ENCODE measurements around the gene RNF141. TPM values are rescaled to one million over a fixed set of nuclear protein-coding genes. Genes with fewer than 3 reads are reported as not detected.
A peak's percentile ranks its signal among the peaks of the same experiment; 100 is the strongest.

RNF141 gene
- total RNA-seq: 10 to 100 TPM; 19.0 to 44.3 (median 21.9) TPM

DNA sequence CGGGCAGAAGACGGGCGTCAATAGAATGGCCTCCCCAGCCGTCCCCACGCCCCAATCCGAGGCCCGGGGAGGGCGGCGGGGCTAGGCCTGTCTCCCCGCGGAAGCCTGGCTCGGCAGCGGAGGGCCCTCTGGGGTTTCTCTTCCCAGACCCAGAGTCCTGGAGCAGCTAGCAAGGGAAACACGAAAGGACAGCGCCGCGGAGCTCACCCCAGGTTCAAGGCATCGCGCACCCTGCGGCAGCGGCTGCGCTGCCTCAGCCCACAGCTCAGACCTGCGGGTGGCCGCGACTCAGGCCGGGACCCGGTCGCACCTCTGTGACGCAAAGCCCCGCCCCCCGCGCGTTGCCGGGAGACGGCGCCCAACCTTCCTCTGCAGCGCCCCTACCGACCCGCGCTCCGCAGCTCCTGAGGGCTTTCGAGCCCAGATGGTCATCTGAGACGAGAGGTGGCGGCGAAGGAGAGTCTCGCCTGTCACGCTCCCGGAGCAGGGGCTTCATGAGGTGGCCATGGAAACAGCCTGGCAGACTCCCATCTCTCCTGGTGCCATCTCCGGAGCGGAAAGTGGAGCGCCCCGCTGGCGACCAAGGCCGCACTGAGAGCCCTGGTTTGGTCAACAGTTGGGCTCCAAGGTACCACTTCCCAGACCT is at the start of gene RNF141:
RNF141 (minus strand) TSS at position 273 of the 646 bp plus-strand sequence. CDS start 7,029 bp downstream, outside the sequence.
- WGBS, 10 experiments: 0 to 30% (median 1%) methylated on average over 1 to 18 of the region's 54 CpGs; no CpG with 5 or more reads in 7 of the 10 experiments
- ATAC-seq (replicated peaks in 6 of 8): peak; percentile 96 to 98 (median 97)
- H3K27ac ChIP-seq: peak within 1 kb of the TSS; percentile 72 to 78
- H3K4me1 ChIP-seq (replicated peaks in 1 of 2): peaks cover 4% of the 10 kb centered on the region in 2 donors
- peak within 1 kb of the TSS; percentile 68 to 85 (median 70) for H3K4me3 ChIP-seq
- in situ Hi-C loops (cut with MboI; ENCODE audit: low pct_unique_long_range_greater_than_20kb in 2 of 9, low sequenced_read_pairs in 9 of 9, unreplicated experiment in 9 of 9): loop anchor here in 2 of 9 experiments (25.0 kb wide), 1 partner anchor 196 kb away; no protein-coding TSS in a partner anchor

GRCh38 chr11:10590218-10590915 is 49.4 kb upstream of the RNF141 start:
- ATAC-seq (replicated peaks in 6 of 8): peak in 3 of 8 experiments; percentile 30 to 86 (median 48)
- in situ Hi-C loops (cut with MboI; ENCODE audit: low pct_unique_long_range_greater_than_20kb in 2 of 9, low sequenced_read_pairs in 9 of 9, unreplicated experiment in 9 of 9): no loop called here
- Histone ChIP-seq H3K27ac (no peak overlapping the region), H3K4me1 (replicated peaks in 1 of 2) (no peaks in the 10 kb centered on the region), H3K4me3 (no peak overlapping the region)
- 36 to 80% (median 61%) methylated on average over 1 to 2 of the region's 2 CpGs; no CpG with 5 or more reads in 4 of the 10 experiments for WGBS, 10 experiments

DNA sequence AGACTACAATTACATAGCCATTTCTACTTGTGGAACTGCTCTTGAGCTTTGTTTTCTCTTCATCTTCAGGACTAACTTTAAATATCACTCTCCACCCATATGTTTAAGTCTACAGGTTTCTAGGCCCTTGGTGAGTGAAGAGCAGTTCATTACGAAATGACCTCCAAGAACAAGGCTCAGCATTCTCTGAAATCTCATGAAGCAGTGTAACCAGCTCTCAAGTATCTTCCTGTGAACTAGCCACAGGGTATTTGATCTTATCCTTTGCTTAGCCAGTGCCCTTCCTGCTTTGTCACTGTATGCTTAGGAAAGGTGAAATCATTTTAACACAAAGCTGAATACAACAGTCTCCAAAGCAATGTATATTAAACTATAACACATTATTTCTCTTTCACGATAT is 47.9 kb upstream of the RNF141 start:
- in situ Hi-C loops (cut with MboI; ENCODE audit: low pct_unique_long_range_greater_than_20kb in 2 of 9, low sequenced_read_pairs in 9 of 9, unreplicated experiment in 9 of 9): no loop called here
- ATAC-seq (replicated peaks in 6 of 8): no peak
- 20 to 100% (median 93%) methylated on average over 1 to 2 of the region's 2 CpGs; no CpG with 5 or more reads in 1 of the 10 experiments for WGBS, 10 experiments
- Histone ChIP-seq H3K4me3 (no peak overlapping the region), H3K4me1 (replicated peaks in 1 of 2) (no peaks in the 10 kb centered on the region), H3K27ac (no peak overlapping the region)

- WGBS, 10 experiments: 33 to 100% (median 100%) methylated on average over 1 to 3 of the region's 3 CpGs; no CpG with 5 or more reads in 1 of the 10 experiments
- in situ Hi-C loops (cut with MboI; ENCODE audit: low pct_unique_long_range_greater_than_20kb in 2 of 9, low sequenced_read_pairs in 9 of 9, unreplicated experiment in 9 of 9): no loop called here
- H3K4me1 ChIP-seq (replicated peaks in 1 of 2): no peaks in the 10 kb centered on the region
- H3K27ac ChIP-seq: no peak overlapping the region
- no peak for ATAC-seq (replicated peaks in 6 of 8)
- H3K4me3 ChIP-seq: no peak overlapping the region
These were observed 47.0 kb upstream of the RNF141 start for GRCh38 chr11:10587995-10588394.

DNA sequence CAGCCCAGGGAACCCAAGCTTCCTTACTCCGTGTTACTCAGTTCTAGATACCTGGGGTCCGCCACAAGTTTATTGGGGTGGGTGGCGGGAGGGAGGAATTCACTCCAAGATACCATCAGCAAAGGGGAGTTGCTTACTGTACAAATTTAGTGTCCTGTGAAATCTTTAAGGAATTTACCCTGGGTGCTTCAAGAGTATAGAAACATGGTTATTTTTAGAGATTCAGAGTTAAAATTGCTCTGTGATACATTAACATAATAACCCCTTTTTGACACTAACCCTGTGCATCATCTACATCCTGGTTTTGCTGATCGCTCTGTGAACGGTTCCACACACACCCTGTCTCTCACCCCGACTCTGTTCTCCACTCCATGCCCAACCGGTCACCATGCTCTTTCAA is 46.4 kb upstream of the RNF141 start:
- no peak for ATAC-seq (replicated peaks in 6 of 8)
- Histone ChIP-seq H3K4me3 (no peak overlapping the region), H3K27ac (no peak overlapping the region), H3K4me1 (replicated peaks in 1 of 2) (no peaks in the 10 kb centered on the region)
- in situ Hi-C loops (cut with MboI; ENCODE audit: low pct_unique_long_range_greater_than_20kb in 2 of 9, low sequenced_read_pairs in 9 of 9, unreplicated experiment in 9 of 9): no loop called here
- WGBS, 10 experiments: 71 to 98% (median 89%) methylated on average over 1 to 7 of the region's 7 CpGs; no CpG with 5 or more reads in 1 of the 10 experiments

- H3K27ac ChIP-seq: no peak overlapping the region
- H3K4me1 ChIP-seq (replicated peaks in 1 of 2): no peaks in the 10 kb centered on the region
- in situ Hi-C loops (cut with MboI; ENCODE audit: low pct_unique_long_range_greater_than_20kb in 2 of 9, low sequenced_read_pairs in 9 of 9, unreplicated experiment in 9 of 9): no loop called here
- 15 to 100% (median 83%) methylated on average over 1 to 3 of the region's 3 CpGs; no CpG with 5 or more reads in 1 of the 10 experiments for WGBS, 10 experiments
- no peak overlapping the region for H3K4me3 ChIP-seq
- ATAC-seq (replicated peaks in 6 of 8): peak in 3 of 8 experiments; percentile 36 to 80 (median 67)
These were observed 43.1 kb upstream of the RNF141 start for GRCh38 chr11:10584071-10584501.

DNA sequence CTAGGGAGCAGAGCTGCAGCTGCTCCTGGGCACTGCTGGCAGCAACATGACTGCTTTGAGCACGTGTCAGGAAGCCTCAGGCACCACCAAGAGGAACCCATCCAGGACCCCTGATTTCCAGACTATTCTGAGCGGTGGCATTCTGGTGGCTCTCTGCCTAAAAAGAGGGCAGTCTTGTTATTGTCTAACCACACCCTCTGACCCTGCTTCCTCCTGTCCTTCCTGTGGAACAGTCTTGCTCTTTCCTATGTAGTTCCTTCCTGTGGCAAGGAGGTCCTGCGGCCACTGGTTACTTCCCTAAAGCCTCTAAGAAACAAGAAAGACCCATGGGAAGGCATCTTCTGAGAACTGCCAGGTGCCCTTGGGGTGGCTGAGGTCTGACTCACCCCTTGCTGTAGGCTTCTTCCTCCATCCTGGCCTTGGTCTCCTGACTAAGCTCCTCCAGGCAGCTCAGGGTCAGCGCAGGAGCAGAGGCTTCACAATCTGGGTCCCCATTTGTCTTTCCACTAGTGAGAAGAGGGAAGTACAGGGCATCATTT is 40.6 kb upstream of the RNF141 start:
- 60 to 100% (median 81%) methylated on average over 1 to 4 of the region's 4 CpGs; no CpG with 5 or more reads in 4 of the 10 experiments for WGBS, 10 experiments
- Histone ChIP-seq H3K27ac (no peak overlapping the region), H3K4me1 (replicated peaks in 1 of 2) (no peaks in the 10 kb centered on the region), H3K4me3 (no peak overlapping the region)
- in situ Hi-C loops (cut with MboI; ENCODE audit: low pct_unique_long_range_greater_than_20kb in 2 of 9, low sequenced_read_pairs in 9 of 9, unreplicated experiment in 9 of 9): no loop called here
- ATAC-seq (replicated peaks in 6 of 8): no peak

DNA sequence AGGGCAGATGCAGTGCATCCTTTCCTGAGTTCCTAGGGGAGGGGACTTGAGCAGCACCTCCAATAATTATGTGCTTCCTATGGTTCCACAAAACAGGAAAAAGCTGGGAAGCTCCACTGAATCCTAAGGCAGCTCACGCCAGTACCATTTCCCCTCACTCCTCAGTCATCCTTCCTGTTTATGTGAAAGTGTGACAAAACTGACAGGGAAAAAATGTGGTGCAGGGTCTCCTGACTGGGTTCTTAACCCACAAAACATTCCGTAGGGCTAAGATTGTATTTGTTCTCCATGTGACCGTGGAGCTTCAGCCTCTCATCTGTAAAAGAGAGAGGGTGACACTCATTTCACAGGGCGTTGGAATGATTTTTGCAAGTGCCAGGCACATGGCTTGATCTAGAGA is 39.6 kb upstream of the RNF141 start:
- ATAC-seq (replicated peaks in 6 of 8): no peak
- in situ Hi-C loops (cut with MboI; ENCODE audit: low pct_unique_long_range_greater_than_20kb in 2 of 9, low sequenced_read_pairs in 9 of 9, unreplicated experiment in 9 of 9): no loop called here
- Histone ChIP-seq H3K4me1 (replicated peaks in 1 of 2) (no peaks in the 10 kb centered on the region), H3K27ac (no peak overlapping the region), H3K4me3 (no peak overlapping the region)
- 53 to 94% (median 79%) methylated on average over 1 to 4 of the region's 4 CpGs; no CpG with 5 or more reads in 1 of the 10 experiments for WGBS, 10 experiments

GRCh38 chr11:10579700-10580099 is 38.7 kb upstream of the RNF141 start:
- 0 to 100% (median 64%) methylated on average over 1 to 3 of the region's 3 CpGs; no CpG with 5 or more reads in 2 of the 10 experiments for WGBS, 10 experiments
- Histone ChIP-seq H3K4me3 (no peak overlapping the region), H3K27ac (no peak overlapping the region), H3K4me1 (replicated peaks in 1 of 2) (no peaks in the 10 kb centered on the region)
- in situ Hi-C loops (cut with MboI; ENCODE audit: low pct_unique_long_range_greater_than_20kb in 2 of 9, low sequenced_read_pairs in 9 of 9, unreplicated experiment in 9 of 9): no loop called here
- no peak for ATAC-seq (replicated peaks in 6 of 8)

- in situ Hi-C loops (cut with MboI; ENCODE audit: low pct_unique_long_range_greater_than_20kb in 2 of 9, low sequenced_read_pairs in 9 of 9, unreplicated experiment in 9 of 9): no loop called here
- Histone ChIP-seq H3K4me3 (no peak overlapping the region), H3K27ac (no peak overlapping the region), H3K4me1 (replicated peaks in 1 of 2) (no peaks in the 10 kb centered on the region)
- WGBS, 10 experiments: 83 to 100% (median 93%) methylated on average over 1 to 4 of the region's 4 CpGs; no CpG with 5 or more reads in 6 of the 10 experiments
- ATAC-seq (replicated peaks in 6 of 8): no peak
These were observed 35.0 kb upstream of the RNF141 start for GRCh38 chr11:10576035-10576398.

GRCh38 chr11:10575346-10576034 is 34.5 kb upstream of the RNF141 start:
- no peak overlapping the region for H3K27ac ChIP-seq
- WGBS, 10 experiments: 80 to 100% (median 100%) methylated on average over 1 of the region's 3 CpGs; no CpG with 5 or more reads in 5 of the 10 experiments
- ATAC-seq (replicated peaks in 6 of 8): no peak
- no peaks in the 10 kb centered on the region for H3K4me1 ChIP-seq (replicated peaks in 1 of 2)
- in situ Hi-C loops (cut with MboI; ENCODE audit: low pct_unique_long_range_greater_than_20kb in 2 of 9, low sequenced_read_pairs in 9 of 9, unreplicated experiment in 9 of 9): no loop called here
- H3K4me3 ChIP-seq: no peak overlapping the region

GRCh38 chr11:10573556-10573955 is 32.6 kb upstream of the RNF141 start:
- in situ Hi-C loops (cut with MboI; ENCODE audit: low pct_unique_long_range_greater_than_20kb in 2 of 9, low sequenced_read_pairs in 9 of 9, unreplicated experiment in 9 of 9): no loop called here
- 29 to 80% (median 60%) methylated on average over 1 to 3 of the region's 3 CpGs; no CpG with 5 or more reads in 5 of the 10 experiments for WGBS, 10 experiments
- ATAC-seq (replicated peaks in 6 of 8): no peak
- no peak overlapping the region for H3K27ac ChIP-seq
- no peak overlapping the region for H3K4me3 ChIP-seq
- H3K4me1 ChIP-seq (replicated peaks in 1 of 2): no peaks in the 10 kb centered on the region

DNA sequence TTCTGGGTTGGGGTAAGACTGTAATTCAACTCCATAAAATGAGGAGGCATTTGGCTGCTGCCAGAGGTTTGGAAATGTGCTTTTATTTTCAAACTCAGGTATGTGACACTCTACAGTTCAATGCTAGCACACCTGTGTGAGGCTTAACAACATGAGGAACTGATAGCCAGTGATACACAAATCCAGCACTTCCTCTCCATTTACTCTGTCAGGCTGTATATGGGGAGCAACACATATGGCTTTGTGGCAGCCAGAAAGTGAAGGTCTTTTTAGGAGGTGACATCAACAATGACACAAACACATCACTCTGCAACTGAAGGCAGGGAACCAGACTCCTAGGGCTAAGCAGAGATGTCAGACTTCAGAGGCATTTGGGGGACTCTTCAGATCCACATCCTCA is 32.0 kb upstream of the RNF141 start:
- Histone ChIP-seq H3K27ac (no peak overlapping the region), H3K4me1 (replicated peaks in 1 of 2) (no peaks in the 10 kb centered on the region), H3K4me3 (no peak overlapping the region)
- ATAC-seq (replicated peaks in 6 of 8): no peak
- in situ Hi-C loops (cut with MboI; ENCODE audit: low pct_unique_long_range_greater_than_20kb in 2 of 9, low sequenced_read_pairs in 9 of 9, unreplicated experiment in 9 of 9): no loop called here
